Stimulated activated CD4-positive, alpha-beta T cell treated with anti-CD3 and anti-CD28 coated beads, TNF-alpha, amount 100 ng/mL, for 48 hours (primary cell): ENCODE measurements around the gene FOXB2.
"Not testable (repeated sequence)": the region's sequence is repeated elsewhere in the genome, so short reads cannot be mapped to it uniquely, and the experiment has no call there.

Source experiments
- DNase-seq, 3 donors: peaks; one replicate each; pipeline ENCODE4 v3.0.0-alpha.2; 2020; ENCODE audit warnings: low read depth in 3 of 3

Gene FOXB2

DNA sequence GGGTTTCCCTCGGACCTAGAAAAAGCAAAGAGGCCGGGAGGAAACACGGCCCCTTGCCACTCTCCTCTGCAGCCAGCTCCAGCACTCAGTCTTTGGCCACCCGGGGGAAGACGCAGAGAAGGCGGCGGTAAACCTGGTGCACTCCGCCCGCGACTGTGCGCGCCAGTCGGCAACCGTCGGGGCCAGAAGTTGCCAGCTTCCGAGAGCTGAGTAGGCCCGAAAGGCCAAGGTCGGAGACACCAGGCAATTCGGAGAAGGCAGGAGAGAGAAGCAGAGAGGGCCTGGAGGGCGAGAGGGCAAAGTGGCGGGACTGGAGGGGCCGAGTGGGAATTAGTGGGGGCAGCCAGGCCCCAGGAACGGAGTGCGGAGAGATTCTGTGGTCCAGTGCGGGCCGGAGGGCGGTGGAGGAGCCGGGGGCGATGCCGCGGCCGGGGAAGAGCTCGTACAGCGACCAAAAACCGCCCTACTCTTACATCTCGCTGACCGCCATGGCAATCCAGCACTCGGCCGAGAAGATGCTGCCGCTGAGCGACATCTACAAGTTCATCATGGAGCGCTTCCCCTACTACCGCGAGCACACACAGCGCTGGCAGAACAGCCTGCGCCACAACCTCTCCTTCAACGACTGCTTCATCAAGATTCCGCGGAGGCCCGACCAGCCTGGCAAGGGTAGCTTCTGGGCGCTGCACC lies at the start of gene FOXB2:
TSS of gene FOXB2 (plus strand) at position 420 of the 690 bp plus-strand sequence. CDS start at position 420, 0 bp downstream.
- DNase-seq = no peak

DNA sequence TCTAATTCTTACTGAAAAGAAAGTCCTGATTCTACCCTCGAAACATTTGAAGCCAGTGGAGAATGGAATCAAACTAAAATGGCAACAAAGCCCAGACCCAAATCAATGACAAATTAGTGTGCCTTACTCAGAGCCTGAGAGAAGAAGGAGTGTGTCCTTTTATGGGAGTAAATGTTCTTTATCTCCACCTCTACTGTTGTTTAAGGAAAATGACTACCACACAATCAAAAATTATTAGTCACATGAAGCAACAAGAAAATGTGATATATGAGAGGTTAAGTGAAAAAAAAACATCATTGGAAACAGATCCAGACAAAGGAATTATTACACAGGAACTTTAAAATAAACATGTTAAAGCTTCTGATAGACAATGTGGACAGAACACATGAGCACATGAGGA lies 49.7 kb upstream of the FOXB2 start:
- DNase-seq = no peak

DNA sequence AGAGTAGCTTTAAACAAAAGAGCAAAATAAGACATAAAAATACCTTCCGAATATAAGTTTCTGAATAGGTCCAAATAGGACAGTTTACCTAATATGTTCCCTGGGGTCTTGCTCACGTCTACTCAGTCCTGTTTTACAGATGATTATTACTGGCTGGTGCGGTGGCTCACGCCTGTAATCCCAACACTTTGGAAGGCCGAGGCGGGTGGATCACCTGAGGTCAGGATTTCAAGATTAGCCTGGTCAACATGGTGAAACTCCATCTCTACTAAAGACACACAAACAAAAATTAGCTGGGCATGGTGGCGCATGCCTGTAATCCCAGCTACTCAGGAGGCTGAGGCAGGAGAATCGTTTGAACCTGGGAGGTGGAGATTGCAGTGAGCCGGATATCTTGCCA lies 40.6 kb upstream of the FOXB2 start:
- DNase-seq = not testable (repeated sequence)

DNA sequence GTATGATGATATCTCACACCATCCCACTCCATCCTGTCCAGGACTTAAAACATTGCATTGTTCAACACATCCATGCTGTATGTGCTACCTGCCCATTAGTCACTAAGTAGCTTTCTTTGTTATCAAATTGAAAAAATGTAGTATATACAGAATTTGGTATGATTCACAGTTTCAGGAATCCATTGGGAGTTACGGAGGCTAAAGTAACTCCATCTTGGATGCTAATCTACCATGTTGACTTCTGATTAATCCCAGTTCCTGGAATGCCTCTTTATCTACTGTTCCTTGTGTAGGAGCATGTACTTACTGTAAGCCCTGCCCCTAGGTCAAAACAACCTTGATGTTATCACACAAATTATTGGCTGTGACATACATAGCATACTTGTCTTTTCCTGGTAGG lies 38.9 kb upstream of the FOXB2 start:
- DNase-seq = no peak

DNA sequence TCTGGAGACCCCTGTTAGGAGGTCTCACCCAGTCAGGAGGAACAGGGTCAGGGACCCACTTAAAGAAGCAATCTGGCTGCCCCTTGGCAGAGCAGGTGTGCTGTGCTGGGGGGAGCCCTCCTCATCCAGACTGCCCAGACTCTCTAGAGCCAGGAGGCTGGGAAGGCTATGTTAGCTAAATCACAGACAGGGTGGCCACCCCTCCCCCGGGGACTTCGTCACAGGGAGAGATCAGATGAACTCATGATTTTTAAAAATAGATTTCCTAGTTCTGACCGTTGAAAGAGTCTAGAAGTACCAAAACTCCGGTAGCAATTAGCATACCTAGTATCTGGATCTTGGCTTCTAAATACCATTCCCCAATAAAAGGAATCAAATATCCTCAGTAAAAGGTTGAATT lies 35.0 kb upstream of the FOXB2 start:
- DNase-seq = no peak

DNA sequence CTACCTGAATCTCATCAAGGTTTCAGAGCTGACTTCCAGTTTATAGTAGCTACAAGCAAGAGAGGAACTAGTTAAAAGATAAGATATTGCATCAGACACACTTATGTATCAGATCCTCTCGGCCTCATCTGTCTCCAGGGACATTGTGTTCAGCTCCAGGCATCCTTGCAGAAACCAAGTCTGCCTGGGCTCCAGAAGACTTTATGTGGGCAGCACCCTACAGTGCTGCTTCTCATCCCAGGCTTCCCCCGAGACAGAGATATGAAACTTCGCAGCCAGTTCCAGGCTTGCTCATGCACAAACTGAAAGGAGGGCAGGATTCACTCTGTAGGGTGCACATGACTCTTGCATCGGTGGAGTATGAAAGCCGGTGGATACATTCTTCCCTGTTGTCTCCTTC lies 33.9 kb upstream of the FOXB2 start:
- no peak for DNase-seq

DNA sequence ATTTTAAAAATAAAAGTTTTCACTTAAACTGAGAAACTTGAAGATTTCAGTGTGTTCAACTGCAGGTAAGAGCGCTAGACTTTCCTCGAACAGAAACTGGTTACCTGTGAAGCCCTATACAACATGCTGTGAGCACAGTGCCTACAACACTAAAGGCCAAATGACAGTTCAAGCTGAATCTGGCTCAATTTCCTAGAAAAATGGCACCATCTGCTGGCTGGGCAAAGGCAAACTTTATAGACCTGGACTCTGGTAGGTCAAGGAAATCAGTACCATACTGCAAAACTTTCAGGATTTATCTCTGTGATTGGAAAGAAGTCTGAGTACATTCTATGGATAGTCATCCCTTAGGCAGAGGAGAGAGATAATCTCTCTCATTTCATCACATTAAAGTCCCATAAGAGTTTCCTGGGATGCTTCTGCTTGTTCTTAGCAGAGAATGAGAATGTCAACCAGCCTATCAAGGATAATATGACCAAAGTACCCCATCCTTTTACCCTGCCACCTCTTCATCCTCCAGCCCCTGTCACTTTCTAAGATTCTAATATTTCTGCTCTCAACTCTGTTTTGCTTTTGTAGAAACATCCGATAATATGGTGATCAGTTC lies 31.8 kb upstream of the FOXB2 start:
- no peak for DNase-seq

DNA sequence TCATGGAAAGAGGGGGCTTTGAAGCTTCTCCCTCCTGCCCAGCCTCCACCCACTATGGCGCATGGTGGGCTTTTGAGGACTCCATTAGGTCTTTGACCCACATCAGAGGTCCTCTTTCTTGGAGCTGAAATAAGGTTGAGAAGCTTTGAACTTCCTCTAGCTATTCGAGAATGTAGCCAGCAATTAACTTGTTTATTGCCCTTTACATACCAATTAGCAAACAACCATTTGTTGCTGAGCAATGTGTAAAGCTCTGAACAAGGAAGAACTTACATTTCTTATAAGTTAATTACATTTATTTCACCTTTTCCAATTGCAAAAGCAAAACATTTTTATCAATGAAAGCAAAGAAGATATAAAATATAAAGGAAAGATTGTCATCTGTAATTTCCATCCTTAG lies 30.5 kb upstream of the FOXB2 start:
- DNase-seq = no peak

DNA sequence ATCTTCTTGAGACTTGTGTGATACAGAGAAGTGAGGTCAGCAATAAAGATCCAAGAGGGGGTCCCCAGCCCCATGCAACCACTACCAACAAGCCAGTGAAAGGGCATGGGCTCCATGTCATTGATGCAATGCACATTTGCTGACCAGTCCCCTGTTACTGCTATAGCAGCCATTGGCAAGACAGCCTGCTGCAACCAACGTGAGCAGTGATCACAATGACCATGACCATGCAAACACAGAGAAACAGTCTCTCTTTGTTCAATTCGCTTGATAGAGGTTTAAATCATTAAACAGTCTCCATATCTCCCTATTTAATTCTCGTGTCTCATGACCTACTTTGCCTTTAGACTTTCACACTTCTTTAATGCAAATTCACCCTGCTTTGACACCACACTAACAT lies 30.0 kb upstream of the FOXB2 start:
- DNase-seq = no peak

DNA sequence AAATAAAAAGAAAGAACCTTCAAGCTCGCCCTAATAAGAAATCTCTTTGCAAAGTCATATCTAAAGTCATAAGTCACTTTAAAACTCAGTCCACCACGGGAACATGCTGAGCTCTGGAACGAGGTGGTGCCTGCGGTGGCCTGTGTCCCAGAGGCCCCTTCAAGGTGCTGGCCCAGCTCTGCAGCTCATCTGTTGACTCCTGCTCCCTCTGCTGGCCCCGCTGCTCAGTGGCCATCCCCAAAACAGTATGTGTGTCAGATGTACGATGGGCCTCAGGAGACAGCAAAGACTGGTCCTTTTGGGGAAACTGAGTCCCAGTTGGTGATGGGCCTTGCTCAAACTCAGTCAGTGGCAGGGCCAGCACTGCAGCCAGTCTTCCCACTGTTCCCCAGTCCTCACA lies 22.8 kb upstream of the FOXB2 start:
- DNase-seq = no peak

DNA sequence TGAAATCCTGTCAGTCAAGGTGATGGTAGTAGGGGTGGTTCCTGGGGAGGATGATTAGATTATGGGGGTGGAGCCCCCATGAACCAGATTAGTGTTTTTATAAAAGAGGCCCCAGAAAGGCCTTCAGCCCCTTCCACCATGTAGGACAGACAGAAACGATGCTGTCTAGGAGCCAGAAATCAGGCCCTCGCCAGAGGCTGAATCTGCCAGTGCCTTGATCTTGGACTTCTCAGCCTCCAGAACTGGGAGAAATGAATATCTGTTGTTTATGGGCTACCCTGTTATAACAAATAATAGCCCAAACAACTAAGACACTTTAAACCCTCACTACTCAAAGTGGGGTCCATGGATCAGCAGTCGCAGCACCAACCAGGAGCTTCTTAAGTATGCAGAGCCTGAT lies 20.2 kb upstream of the FOXB2 start:
- no peak for DNase-seq

DNA sequence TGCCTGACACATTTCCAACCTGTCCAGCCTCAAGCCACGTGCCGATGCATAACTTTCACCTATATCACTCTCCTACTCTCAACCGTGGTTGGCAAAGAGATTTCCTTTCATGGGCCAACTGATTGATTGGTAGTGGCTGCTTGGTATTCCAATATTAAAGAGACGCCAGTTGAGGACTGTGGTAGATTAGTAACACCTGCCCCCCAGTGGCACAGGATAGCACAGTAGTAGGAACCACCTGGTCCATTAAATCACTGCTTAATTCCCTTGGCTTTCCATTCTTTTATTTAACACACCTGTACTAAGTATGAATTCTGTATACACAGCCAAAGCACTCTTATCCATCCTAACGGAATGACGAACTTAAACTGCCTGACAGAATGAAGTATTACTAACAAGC lies 19.1 kb upstream of the FOXB2 start:
- no peak for DNase-seq

DNA sequence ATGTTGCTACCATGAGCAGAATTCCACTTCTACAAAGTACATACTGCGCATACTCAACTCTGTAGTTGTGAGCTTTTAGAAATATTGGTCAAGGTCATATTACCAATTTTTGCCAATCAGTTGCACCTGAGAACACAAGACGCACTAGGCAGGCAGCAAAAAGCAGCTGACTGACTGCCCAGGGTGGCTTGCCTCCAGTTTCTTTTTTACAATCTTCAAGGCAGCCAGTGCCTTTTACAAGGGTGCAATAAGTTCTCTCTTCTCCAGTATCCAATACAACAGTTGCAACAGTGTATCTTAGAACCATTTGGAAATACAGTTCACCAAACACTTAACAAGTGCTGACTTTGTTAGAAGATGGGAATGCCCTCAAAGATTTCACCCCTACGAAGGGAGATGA lies 16.1 kb upstream of the FOXB2 start:
- DNase-seq = no peak

DNA sequence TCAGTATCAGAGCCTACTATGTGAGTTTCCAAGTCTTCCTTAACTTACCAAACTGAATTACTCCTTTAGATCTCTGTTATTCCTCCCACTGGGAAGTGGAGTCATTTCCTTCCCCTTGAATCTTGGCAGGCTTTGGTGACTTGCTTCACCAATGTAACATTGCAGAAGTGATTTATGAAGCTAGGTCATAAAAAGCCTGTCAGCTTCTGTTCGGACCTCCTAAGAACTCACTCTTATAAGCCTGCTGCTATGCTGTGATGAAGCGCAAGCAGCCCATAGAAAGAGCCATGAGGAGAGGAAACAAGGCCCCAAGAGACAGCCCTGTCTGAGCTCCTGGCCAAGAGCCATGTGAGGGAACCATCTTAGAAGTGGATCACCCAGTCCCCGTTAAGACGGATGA lies 14.2 kb upstream of the FOXB2 start:
- no peak for DNase-seq

DNA sequence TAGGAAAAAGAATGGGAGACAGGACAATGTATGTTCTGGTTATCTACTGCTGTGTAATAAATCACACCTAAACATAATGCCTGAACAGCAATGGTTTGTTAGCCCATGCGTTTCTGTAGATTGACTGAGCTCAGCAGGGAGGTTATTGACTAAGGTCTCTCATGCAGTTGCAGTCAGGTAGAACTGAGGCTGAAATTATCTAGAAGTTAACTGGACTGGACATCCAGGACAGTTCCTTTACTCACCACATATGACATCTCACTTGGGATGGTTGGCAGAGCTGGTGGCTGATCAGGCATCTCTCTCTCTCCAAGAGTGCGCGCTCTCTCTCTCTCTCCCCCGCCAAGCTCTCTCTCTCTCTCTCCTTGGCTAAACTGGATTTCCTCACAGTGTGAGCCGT lies 8.9 kb upstream of the FOXB2 start:
- DNase-seq = no peak

DNA sequence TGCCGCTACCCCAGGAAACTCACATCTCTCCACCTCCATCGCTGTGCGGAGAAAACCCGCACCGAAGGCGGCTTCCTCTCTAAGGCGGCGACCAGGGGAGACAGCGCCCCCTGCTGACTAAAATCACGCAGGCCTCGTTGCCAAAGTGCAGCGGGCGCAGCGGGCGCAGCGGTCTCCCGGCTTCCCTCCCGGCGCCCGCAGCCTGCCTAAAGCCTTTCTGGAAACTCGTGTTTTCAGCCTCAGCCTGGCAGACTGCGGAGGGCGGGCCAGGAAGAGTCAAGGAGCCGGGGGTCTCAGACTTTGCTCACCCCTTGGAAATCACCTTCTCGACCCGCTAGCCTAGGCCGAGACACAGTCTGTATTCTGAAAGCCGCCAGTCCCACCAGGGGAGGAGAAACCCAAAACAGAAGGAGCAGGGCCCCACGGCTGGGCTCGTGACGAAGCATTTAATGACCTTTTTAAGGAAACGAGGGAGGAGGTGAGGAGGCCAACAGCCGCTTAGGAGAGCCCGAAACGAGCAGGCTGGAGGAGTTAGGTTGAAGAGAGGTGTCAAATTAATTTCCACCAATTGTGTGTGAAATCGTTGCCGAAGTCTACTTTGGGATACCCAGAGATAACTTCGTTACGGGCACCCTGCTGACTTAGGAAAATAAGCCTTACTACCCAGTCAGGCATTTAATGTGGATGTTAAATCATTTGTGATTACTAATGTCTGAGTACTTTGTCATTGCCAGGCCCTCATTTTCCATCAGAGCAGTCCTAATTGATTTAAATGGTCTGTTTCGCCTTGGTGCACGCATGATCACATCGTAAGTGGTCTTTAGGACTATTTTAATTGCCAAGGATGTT lies 7.3 kb upstream of the FOXB2 start:
- DNase-seq = peak; percentile 34 to 58 (median 51)

DNA sequence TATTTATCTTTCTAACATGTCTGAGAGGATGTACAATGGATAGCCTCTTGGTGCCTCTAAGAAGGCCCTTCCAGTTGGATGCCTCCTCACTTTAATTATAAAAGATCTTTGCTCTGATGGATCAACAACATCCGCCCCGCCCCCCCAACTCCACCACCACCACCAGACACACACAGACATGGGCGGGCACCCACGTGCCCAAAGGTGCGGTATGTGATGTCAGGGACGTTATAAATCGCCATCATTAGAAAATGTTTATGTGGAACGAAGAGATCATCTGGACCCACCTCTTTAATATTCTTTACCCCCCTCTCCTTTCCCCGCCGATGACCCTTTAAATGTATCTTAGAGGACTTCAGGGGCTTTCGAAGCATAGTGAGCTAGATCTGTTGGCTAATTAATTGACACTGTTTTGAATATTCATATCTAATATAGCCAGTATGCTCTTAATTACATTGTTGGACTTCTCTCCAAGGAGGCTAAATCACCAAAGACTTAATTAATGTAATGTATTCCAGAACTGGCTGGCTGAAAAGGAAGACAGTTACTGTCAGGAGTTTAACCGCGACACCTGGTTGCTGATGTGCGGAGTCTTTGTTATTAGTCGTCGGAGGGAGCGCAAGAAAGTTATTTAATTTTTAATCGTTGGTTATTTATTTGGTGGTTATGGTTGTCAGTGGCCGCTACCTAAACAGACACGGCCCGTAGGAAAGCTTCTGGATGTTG lies 6.1 kb upstream of the FOXB2 start:
- DNase-seq = no peak

DNA sequence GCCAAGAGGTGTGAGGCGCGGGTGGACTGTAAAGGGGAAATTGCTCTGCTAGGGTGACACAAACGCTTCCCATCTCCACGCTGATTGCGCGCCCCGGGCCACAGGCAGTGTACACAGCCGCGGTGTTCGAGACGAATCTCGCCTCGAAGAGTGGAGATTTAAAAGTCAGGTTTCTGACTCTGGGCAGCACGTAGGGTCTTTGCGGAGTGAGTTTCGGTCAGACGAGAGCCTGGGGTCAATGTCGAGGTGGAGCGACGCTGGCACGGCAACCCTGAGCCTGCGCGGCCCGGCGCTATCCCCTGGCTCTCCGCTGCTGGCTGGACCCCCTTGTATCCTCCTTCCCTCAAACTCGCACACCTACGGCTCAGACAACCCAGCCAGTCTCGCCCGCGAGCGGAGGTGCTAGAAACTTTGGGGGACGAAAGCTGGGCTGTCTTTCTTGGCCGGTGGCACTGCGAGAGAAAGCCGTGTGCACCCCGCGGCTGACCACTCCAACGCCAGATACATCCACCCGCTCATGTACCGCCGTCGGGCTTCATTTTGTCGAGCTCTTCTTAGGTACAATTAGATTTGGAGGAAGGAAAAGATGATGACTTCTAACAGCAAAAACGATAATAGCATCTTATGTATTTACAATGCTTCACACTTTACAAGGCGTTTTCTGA lies 5.4 kb upstream of the FOXB2 start:
- DNase-seq = no peak

DNA sequence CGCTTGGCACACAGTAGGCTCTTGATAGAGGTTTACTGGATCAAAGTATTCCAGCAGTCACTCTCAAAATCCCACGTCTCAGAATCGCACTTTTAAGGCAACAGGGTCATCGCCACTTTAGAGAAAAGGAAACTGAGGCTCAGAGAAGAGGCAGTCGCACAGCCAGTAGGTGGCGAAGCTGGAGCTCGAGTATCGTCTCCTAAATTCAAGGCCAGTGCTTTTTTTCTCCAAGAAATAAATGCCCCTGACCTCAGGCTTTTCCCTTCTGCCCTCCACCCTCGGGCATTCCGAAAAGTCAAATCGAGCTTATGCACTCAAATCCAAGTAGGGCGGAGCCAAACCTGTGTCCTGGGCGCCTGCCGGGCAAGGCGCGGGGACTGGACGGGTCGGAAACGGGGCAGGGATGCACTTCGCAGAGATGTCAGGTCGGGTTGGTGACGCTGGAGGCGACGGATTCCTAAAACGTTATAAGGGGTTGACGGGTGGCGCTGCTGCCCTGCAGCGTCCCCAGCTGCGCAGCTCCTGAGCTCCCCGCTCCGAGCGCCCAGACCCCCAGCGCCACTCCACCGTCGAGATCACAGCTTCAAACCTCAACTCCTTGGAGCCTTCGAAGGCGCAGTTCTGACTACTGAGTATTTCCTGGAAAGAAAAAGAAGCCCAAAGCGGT lies 4.7 kb upstream of the FOXB2 start:
- no peak for DNase-seq

DNA sequence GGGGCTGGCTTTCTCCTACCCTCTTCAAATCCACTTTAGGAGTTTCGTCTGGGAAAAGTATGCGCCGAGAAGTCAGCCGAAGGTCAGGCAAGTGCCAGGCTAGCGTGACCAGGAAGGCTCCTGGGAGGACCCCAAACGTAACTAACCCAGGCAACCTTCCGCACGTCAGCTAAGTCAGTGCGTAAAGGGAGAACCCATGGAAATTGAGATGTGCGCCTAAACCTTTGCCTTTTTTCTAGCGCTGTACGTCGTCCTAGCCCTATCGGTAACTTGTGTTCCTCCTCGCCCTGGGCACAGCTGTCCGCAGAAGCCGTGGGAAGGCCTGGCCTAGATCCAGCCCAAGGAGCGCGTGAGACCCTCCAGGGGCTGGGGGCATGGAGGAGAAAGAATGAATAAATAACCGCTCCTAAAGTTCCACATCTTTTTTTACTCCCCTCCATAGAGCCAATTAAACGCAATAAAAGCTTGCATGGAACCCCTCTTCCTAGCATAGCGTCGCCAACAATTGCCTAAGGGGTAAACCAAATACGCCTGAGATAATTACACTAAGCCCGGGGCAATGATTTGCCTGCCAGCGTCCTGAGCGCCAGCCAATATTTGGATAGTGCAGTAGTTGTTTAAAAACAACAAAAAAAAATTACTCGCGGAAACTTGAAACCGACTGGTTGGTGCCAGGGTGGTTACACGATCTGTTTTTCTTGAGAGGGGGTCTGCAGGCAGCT lies 4.0 kb upstream of the FOXB2 start:
- DNase-seq = peak in 1 of 3 donors; percentile 1
